HCT116 (cell line): ENCODE measurements around the gene PFKFB3. TPM values are rescaled to one million over a fixed set of nuclear protein-coding genes. Genes with fewer than 3 reads are reported as not detected.

Experiments
- ATAC-seq: fragments of 200-7000 bp; cut with Tn5 transposase; 2 replicates; pipeline ENCODE4 v1.9.1; 2020; ENCODE audit warnings: mild to moderate bottlenecking, moderate library complexity
- BruUV-seq: library from RNA; stranded (reverse); fragments of 400-500 nt; replicated peaks from 2 replicates; lab custom pipeline; 2021; lab: Mats Ljungman, UMichigan
- CTCF ChIA-PET: fragments of 300-600 bp; sonication (Branson Sonifier 250); formaldehyde crosslinking; loops from one replicate; lab custom pipeline; 2021; ENCODE audit warnings: antibody characterized with exemption; lab: Charles Lee
- POLR2A ChIA-PET: fragments of 300-600, 350-600 bp; sonication (Branson Sonifier 250); formaldehyde crosslinking; loops from one replicate; lab custom pipeline; 2021; ENCODE audit warnings: antibody characterized with exemption; lab: Charles Lee
- RAD21 ChIA-PET, 2 experiments: fragments of 300-600 bp; sonication (Branson Sonifier 250); formaldehyde crosslinking; loops; one replicate each; lab custom pipeline; 2023; ENCODE audit warnings: low total read pairs in 2 of 2; ENCODE audit not compliant: uncharacterized antibody in 2 of 2, unreplicated experiment in 2 of 2, low non-redundant PET in 1 of 2; lab: Charles Lee
- DNase-seq: peaks from one replicate; pipeline ENCODE4 v3.0.0-alpha.2; 2010; ENCODE audit warnings: low read depth, low spot score
- H2AFZ ChIP-seq: fragments of 200-600 bp; shearing (Covaris generic), sonication (generic); 2 replicates; pipeline ENCODE4 v1.6.1; 2017; ENCODE audit warnings: low read depth, mixed run types, mixed read lengths, antibody characterized with exemption, low read length; ENCODE audit not compliant: poor library complexity, severe bottlenecking
- H3K27ac ChIP-seq: 2 replicates; pipeline ENCODE4 v1.5.1; 2012; ENCODE audit warnings: low read depth, low read length
- H3K27me3 ChIP-seq: fragments of 200-600 bp; sonication (generic); 2 replicates; pipeline ENCODE4 v1.6.1; 2016; ENCODE audit warnings: mixed run types, low read length, mixed read lengths; ENCODE audit not compliant: insufficient read depth
- H3K36me3 ChIP-seq, 2 experiments: fragments of 200-500 bp in 1 of 2; fragments of 200-600 bp in 1 of 2; sonication (Bioruptor generic) in 1 of 2; sonication (generic) in 1 of 2; 2 replicates each; pipeline versions ENCODE4 v1.5.1 to v1.6.1; 2014 to 2016; ENCODE audit warnings: low read length in 2 of 2, inconsistent platforms in 1 of 2, mixed read lengths in 1 of 2, mixed run types in 1 of 2; ENCODE audit not compliant: insufficient read depth in 2 of 2, control insufficient read depth in 1 of 2
- H3K4me1 ChIP-seq, 2 experiments: fragments of 200-600 bp in 1 of 2; sonication (generic) in 1 of 2; 2 replicates each; pipeline versions ENCODE4 v1.5.1 to v1.6.1; 2012 to 2017; ENCODE audit warnings: low read length in 2 of 2, inconsistent platforms in 1 of 2, mild to moderate bottlenecking in 1 of 2, mixed read lengths in 1 of 2, mixed run types in 1 of 2, moderate library complexity in 1 of 2; ENCODE audit not compliant: insufficient read depth in 2 of 2, control insufficient read depth in 1 of 2
- H3K4me2 ChIP-seq: fragments of 200-600 bp; sonication (generic); 2 replicates; pipeline ENCODE4 v1.6.1; 2017; ENCODE audit warnings: mixed run types, low read length, mixed read lengths
- H3K4me3 ChIP-seq, 2 experiments: fragments of 200-600 bp in 1 of 2; sonication (generic) in 1 of 2; replicated peaks in 1 of 2; 2 replicates each; pipeline ENCODE4 v1.5.1; 2011 to 2016; ENCODE audit warnings: low read length in 2 of 2, control low read depth in 1 of 2, low read depth in 1 of 2, mild to moderate bottlenecking in 1 of 2, mixed read lengths in 1 of 2, mixed run types in 1 of 2
- H3K79me2 ChIP-seq: fragments of 200-600 bp; sonication (generic); 2 replicates; pipeline ENCODE4 v1.6.1; 2017; ENCODE audit warnings: mild to moderate bottlenecking, mixed run types, low read length, moderate library complexity, mixed read lengths; ENCODE audit not compliant: insufficient read depth
- H3K9ac ChIP-seq: fragments of 200-600 bp; sonication (generic); 2 replicates; pipeline ENCODE4 v1.6.1; 2016; ENCODE audit warnings: low read length, mixed read lengths
- H3K9me2 ChIP-seq: fragments of 200-600 bp; sonication (generic), shearing (Covaris generic); 2 replicates; pipeline ENCODE4 v1.6.1; 2017; ENCODE audit warnings: mixed run types, mild to moderate bottlenecking, moderate library complexity; ENCODE audit not compliant: insufficient read depth
- H3K9me3 ChIP-seq, 2 experiments: fragments of 200-500 bp in 1 of 2; fragments of 200-600 bp in 1 of 2; sonication (Bioruptor generic) in 1 of 2; sonication (generic) in 1 of 2; 2 replicates each; pipeline ENCODE4 v1.6.1; 2014 to 2017; ENCODE audit warnings: low read length in 2 of 2, mixed read lengths in 2 of 2, inconsistent platforms in 1 of 2, low read depth in 1 of 2, mild to moderate bottlenecking in 1 of 2, mixed run types in 1 of 2, moderate library complexity in 1 of 2; ENCODE audit not compliant: control insufficient read depth in 1 of 2, insufficient read depth in 1 of 2
- H4K20me1 ChIP-seq: fragments of 200-600 bp; sonication (generic), shearing (Covaris generic); 2 replicates; pipeline ENCODE4 v1.6.1; 2017; ENCODE audit warnings: mixed run types, mild to moderate bottlenecking, moderate library complexity; ENCODE audit not compliant: insufficient read depth
- CEBPB ChIP-seq: IDR thresholded peaks from 2 replicates; pipeline ENCODE4 v1.6.1; 2012; ENCODE audit warnings: low read depth
- CTCF ChIP-seq, 3 experiments: fragments of 200-600 bp in 1 of 3; sonication (generic) in 1 of 3; IDR thresholded peaks in 2 of 3; conservative IDR thresholded peaks in 1 of 3; 2 replicates each; pipeline ENCODE4 v1.5.1; 2012 to 2017; ENCODE audit warnings: low read depth in 2 of 3, low read length in 2 of 3, antibody characterized with exemption in 1 of 3, borderline replicate concordance in 1 of 3, control low read depth in 1 of 3, mild to moderate bottlenecking in 1 of 3, mixed read lengths in 1 of 3, mixed run types in 1 of 3, moderate library complexity in 1 of 3; ENCODE audit not compliant: insufficient read depth in 1 of 3
- EGR1 ChIP-seq: IDR thresholded peaks from 2 replicates; pipeline ENCODE4 v1.6.1; 2012; ENCODE audit warnings: low read depth
- EZH2 ChIP-seq: fragments of 200-600 bp; sonication (generic); IDR thresholded peaks from 2 replicates; pipeline ENCODE4 v1.6.1; 2017; ENCODE audit warnings: antibody characterized with exemption, mixed run types
- EZH2phosphoT487 ChIP-seq: fragments of 200-600 bp; IDR thresholded peaks from 2 replicates; pipeline ENCODE4 v1.6.1; 2018; ENCODE audit warnings: antibody characterized with exemption, borderline replicate concordance
- FOSL1 ChIP-seq: IDR thresholded peaks from 2 replicates; pipeline ENCODE4 v1.6.1; 2012; ENCODE audit warnings: low read depth
- POLR2A ChIP-seq: IDR thresholded peaks from 2 replicates; pipeline ENCODE4 v1.7.0; 2011; ENCODE audit warnings: borderline replicate concordance; ENCODE audit not compliant: insufficient read depth, insufficient read length; ENCODE audit errors: extremely low read depth
- POLR2AphosphoS5 ChIP-seq: IDR thresholded peaks from 2 replicates; pipeline ENCODE4 v1.6.1; 2011; ENCODE audit warnings: mild to moderate bottlenecking, low read depth, low read length, moderate library complexity
- RAD21 ChIP-seq: IDR thresholded peaks from 2 replicates; pipeline ENCODE4 v1.6.1; 2012; ENCODE audit warnings: low read depth, mild to moderate bottlenecking
- SIN3A ChIP-seq: IDR thresholded peaks from 2 replicates; pipeline ENCODE4 v1.6.1; 2012; ENCODE audit warnings: low read depth
- SP1 ChIP-seq: IDR thresholded peaks from 2 replicates; pipeline ENCODE4 v1.6.1; 2012; ENCODE audit warnings: low read depth
- TCF7L2 ChIP-seq: IDR thresholded peaks from 2 replicates; pipeline ENCODE4 v1.7.0; 2011; ENCODE audit warnings: borderline replicate concordance, inconsistent platforms; ENCODE audit not compliant: insufficient read depth, insufficient read length; ENCODE audit errors: extremely low read depth
- YY1 ChIP-seq: IDR thresholded peaks from 2 replicates; pipeline ENCODE4 v1.6.1; 2011; ENCODE audit warnings: low read length, low read depth, moderate library complexity, mild to moderate bottlenecking; ENCODE audit not compliant: insufficient replicate concordance; ENCODE audit errors: extremely low read depth
- ZBTB33 ChIP-seq: IDR thresholded peaks from 2 replicates; pipeline ENCODE4 v1.6.1; 2011; ENCODE audit warnings: mild to moderate bottlenecking, low read length, moderate library complexity; ENCODE audit not compliant: insufficient replicate concordance; ENCODE audit errors: extremely low read depth
- ZFX ChIP-seq: fragments of 450-650 bp; IDR thresholded peaks from 2 replicates; pipeline ENCODE4 v1.6.1; 2017
- ZNF274 ChIP-seq: fragments of 200-500 bp; sonication (Bioruptor generic); IDR thresholded peaks from 2 replicates; pipeline ENCODE4 v1.6.1; 2014; ENCODE audit warnings: mild to moderate bottlenecking, low read depth, low read length, inconsistent platforms
- intact Hi-C: fragments of 100-400 bp; cut with micrococcal nuclease; formaldehyde crosslinking; loops from 2 replicates; pipeline ENCODE4 v1.10.0; 2022
- total RNA-seq: library from RNA; stranded (reverse); gene quantifications from one replicate; pipeline ENCODE4 v1.2.1, GENCODE V29; 2021; ENCODE audit not compliant: unreplicated experiment
- TF ChIP-seq, protein P1 (sequence below): IDR thresholded peaks from 2 replicates; pipeline ENCODE4 v1.6.1; 2012
- TF ChIP-seq, protein P2 (sequence below): IDR thresholded peaks from 2 replicates; pipeline ENCODE4 v1.6.1; 2012
- TF ChIP-seq, protein P3 (sequence below): IDR thresholded peaks from 2 replicates; pipeline ENCODE4 v1.6.1; 2012; ENCODE audit warnings: low read depth

Gene PFKFB3
- total RNA-seq, 1 experiment from 2014 or later: 50.8 TPM

GRCh38 chr10:6213908-6214307 is 11.2 kb downstream of the PFKFB3 start:
- no peaks in the 10 kb centered on the region for H3K27me3 ChIP-seq
- no peak for DNase-seq
- peaks cover 9 to 11% of the 10 kb centered on the region in 2 experiments; a peak in 3 of 4 replicates for H3K36me3 ChIP-seq
- no peaks in the 10 kb centered on the region for H3K4me1 ChIP-seq
- RAD21 ChIA-PET: no interaction called here
- H3K9me3 ChIP-seq: no peaks in the 10 kb centered on the region
- no peak overlapping the region for H3K9ac ChIP-seq
- peaks cover 30% of the 10 kb centered on the region for H3K79me2 ChIP-seq
- no peak overlapping the region for H3K4me3 ChIP-seq
- no peaks in the 10 kb centered on the region for H4K20me1 ChIP-seq
- intact Hi-C loops: no loop called here
- CTCF ChIA-PET: no interaction called here
- H2AFZ ChIP-seq: no peak overlapping the region
- no TSS peak for BruUV-seq
- TF ChIP-seq SIN3A: no peak
- TF ChIP-seq, protein P1, sequence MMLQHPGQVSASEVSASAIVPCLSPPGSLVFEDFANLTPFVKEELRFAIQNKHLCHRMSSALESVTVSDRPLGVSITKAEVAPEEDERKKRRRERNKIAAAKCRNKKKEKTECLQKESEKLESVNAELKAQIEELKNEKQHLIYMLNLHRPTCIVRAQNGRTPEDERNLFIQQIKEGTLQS: no peak
- no peak for TF ChIP-seq FOSL1
- TF ChIP-seq EGR1: no peak
- no peak for TF ChIP-seq POLR2A
- TF ChIP-seq SP1: no peak
- no peak for TF ChIP-seq RAD21
- no peak for TF ChIP-seq ZBTB33
- no peak for TF ChIP-seq POLR2AphosphoS5
- TF ChIP-seq EZH2phosphoT487: no peak
- TF ChIP-seq, protein P2, sequence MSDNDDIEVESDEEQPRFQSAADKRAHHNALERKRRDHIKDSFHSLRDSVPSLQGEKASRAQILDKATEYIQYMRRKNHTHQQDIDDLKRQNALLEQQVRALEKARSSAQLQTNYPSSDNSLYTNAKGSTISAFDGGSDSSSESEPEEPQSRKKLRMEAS: no peak
- TF ChIP-seq, protein P3, sequence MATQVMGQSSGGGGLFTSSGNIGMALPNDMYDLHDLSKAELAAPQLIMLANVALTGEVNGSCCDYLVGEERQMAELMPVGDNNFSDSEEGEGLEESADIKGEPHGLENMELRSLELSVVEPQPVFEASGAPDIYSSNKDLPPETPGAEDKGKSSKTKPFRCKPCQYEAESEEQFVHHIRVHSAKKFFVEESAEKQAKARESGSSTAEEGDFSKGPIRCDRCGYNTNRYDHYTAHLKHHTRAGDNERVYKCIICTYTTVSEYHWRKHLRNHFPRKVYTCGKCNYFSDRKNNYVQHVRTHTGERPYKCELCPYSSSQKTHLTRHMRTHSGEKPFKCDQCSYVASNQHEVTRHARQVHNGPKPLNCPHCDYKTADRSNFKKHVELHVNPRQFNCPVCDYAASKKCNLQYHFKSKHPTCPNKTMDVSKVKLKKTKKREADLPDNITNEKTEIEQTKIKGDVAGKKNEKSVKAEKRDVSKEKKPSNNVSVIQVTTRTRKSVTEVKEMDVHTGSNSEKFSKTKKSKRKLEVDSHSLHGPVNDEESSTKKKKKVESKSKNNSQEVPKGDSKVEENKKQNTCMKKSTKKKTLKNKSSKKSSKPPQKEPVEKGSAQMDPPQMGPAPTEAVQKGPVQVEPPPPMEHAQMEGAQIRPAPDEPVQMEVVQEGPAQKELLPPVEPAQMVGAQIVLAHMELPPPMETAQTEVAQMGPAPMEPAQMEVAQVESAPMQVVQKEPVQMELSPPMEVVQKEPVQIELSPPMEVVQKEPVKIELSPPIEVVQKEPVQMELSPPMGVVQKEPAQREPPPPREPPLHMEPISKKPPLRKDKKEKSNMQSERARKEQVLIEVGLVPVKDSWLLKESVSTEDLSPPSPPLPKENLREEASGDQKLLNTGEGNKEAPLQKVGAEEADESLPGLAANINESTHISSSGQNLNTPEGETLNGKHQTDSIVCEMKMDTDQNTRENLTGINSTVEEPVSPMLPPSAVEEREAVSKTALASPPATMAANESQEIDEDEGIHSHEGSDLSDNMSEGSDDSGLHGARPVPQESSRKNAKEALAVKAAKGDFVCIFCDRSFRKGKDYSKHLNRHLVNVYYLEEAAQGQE: no peak
- TF ChIP-seq YY1: no peak
- TF ChIP-seq EZH2: no peak
- no peak for TF ChIP-seq CEBPB
- no peak for TF ChIP-seq CTCF (IDR thresholded peaks at IDR 0.05 in 2 of 3, conservative IDR thresholded peaks at IDR 0.05 in 1 of 3; ENCODE audit: borderline replicate concordance in 1 of 3, insufficient read depth in 1 of 3, low read depth in 2 of 3, low read length in 2 of 3)
- TF ChIP-seq TCF7L2: no peak
- no peak for TF ChIP-seq ZFX
- TF ChIP-seq ZNF274: no peak
- TF ChIP-seq, all 23 proteins: peak for 0
- H3K4me2 ChIP-seq: no peak overlapping the region
- no peak overlapping the region for H3K27ac ChIP-seq
- POLR2A ChIA-PET: no interaction called here
- no peaks in the 10 kb centered on the region for H3K9me2 ChIP-seq
- ATAC-seq: no peak
